A172 (cell line): ENCODE data around the gene LILRB3. TPM values are rescaled to one million over a fixed set of nuclear protein-coding genes. Genes with fewer than 3 reads are reported as not detected.

ENCODE experiments used
- DNase-seq: peaks from one replicate; pipeline ENCODE4 v3.0.0-alpha.2; 2015; ENCODE audit warnings: low spot score
- total RNA-seq: library from RNA; depleted of rRNA; stranded (reverse); fragments of >200 nt; shearing (Covaris generic); gene quantifications from 2 replicates; pipeline ENCODE4 v1.2.3, GENCODE V29; 2014; rRNA removed

Gene LILRB3
- total RNA-seq, 1 experiment from 2014 or later = not detected

- DNase-seq = peak; percentile 93
Observed at GRCh38 chr19:54168174-54168917, 54.5 kb downstream of the LILRB3 start.

Other genes starting within 250 kb of the LILRB3 start
- gene CACNG6, start 231.4 kb downstream of the LILRB3 start, total RNA-seq = 6.3 and 7.5 TPM in 2 replicates
- gene VSTM1, start 159.1 kb downstream of the LILRB3 start, total RNA-seq = not detected in 2 replicates
- gene TARM1, start 141.6 kb downstream of the LILRB3 start, total RNA-seq = not detected in 2 replicates
- gene OSCAR, start 122.2 kb downstream of the LILRB3 start, total RNA-seq = 0.41 TPM in 1 of 2 replicates, not detected in the other
- gene NDUFA3, start 120.2 kb downstream of the LILRB3 start, total RNA-seq = 79.7 and 156 TPM in 2 replicates
- 49.9 and 53.8 TPM in 2 replicates for gene TFPT, start 107.3 kb downstream of the LILRB3 start, total RNA-seq
- 135 and 162 TPM in 2 replicates for gene PRPF31, start 107.3 kb downstream of the LILRB3 start, total RNA-seq
- 21.1 and 25.5 TPM in 2 replicates for gene CNOT3, start 85.2 kb downstream of the LILRB3 start, total RNA-seq
- 18.7 and 21.1 TPM in 2 replicates for gene LENG1, start 63.3 kb downstream of the LILRB3 start, total RNA-seq
- gene TMC4, start 49.8 kb downstream of the LILRB3 start, total RNA-seq = not detected in 2 replicates
- gene MBOAT7, start 33.4 kb downstream of the LILRB3 start, total RNA-seq = 405 and 408 TPM in 2 replicates
- gene TSEN34, start 31.7 kb downstream of the LILRB3 start, total RNA-seq = 222 and 277 TPM in 2 replicates
- 1,527 and 1,817 TPM in 2 replicates for gene RPS9, start 22.1 kb downstream of the LILRB3 start, total RNA-seq
- gene LILRA6, start 19.8 kb upstream of the LILRB3 start, total RNA-seq = not detected in 2 replicates
- not detected in 2 replicates for gene LILRB5, start 34.3 kb upstream of the LILRB3 start, total RNA-seq
- not detected in 2 replicates for gene LILRB2, start 58.1 kb upstream of the LILRB3 start, total RNA-seq
- not detected in 2 replicates for gene LILRA5, start 90.2 kb upstream of the LILRB3 start, total RNA-seq
- not detected in 2 replicates for gene LILRA4, start 116.2 kb upstream of the LILRB3 start, total RNA-seq
- gene LAIR1, start 141.9 kb upstream of the LILRB3 start, total RNA-seq = not detected in 2 replicates
- gene TTYH1, start 192.5 kb upstream of the LILRB3 start, total RNA-seq = not detected in 2 replicates
- 13.6 and 14.8 TPM in 2 replicates for gene LENG8, start 226.2 kb upstream of the LILRB3 start, total RNA-seq
- not detected in 2 replicates for gene LENG9, start 240.8 kb upstream of the LILRB3 start, total RNA-seq